Stimulated activated CD8-positive, alpha-beta memory T cell treated with anti-CD3 and anti-CD28 coated beads, Interleukin-4, amount 100 ng/mL, for 24 hours (primary cell): Measurements from ENCODE around the gene OLFML2A.

Experiments used
- DNase-seq: peaks from one replicate; pipeline ENCODE4 v3.0.0-alpha.2; 2020; ENCODE audit warnings: low read depth

The OLFML2A gene

DNA sequence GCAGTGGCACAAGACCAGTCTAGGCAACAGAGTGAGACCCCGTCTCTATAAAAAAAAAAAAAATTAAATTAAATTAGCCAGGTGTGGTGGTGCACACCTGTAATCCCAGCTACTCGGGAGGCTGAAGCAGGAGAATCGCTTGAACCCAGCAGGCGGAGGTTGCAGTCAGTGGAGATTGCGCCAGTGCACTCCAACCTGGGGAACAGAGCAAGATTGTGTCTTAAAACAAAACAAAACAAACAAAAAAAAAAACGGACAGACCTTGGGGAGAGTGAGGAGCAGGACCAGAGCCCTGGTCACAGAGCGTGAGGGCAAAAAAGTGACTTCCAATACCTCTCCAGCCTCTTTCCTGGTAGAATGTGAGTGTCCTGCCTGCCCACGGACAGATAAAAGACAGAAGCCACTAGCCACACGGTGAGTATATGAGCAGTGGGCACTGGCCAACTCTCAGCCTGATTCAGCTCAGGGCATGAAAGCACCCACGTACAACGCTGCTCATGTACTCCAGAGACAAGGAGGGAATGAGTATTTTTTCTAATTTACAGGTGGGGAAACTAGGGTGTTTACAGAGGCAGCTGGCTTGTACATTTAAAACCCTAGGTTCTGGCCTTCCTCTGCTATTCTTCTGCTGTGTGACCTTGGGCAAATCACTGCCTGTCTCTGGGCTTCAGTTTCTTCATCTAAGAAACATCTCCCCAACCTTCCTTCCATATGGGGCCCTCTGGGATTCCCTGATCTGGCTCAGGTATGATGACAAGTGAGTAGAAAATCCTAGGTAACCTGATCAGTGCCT is 1.8 kb downstream of the OLFML2A start:
- DNase-seq, result no peak

- no peak for DNase-seq
Measured at GRCh38 chr9:124779368-124780059, 2.6 kb downstream of the OLFML2A start.

GRCh38 chr9:124780060-124780756 is 3.3 kb downstream of the OLFML2A start:
- DNase-seq, result no peak

DNA sequence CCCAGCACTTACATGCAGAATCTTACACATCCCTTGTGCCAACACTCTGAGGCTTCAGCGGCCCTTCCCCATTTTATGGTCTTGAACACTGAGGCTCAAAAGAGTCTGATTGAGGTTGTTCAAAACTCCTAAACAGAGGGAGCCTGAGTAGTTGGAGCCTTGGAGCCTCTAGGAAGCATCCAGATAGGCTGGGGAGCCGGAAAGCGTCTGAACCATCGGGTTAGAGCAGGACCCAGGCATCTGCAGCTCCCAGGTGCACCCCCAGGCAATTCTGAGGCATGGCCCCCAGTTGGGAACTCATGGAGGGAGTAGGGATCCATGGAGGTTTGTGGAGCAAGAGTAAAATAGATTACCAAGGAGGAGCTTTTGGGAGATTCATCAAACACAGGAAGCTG is 3.8 kb downstream of the OLFML2A start:
- no peak for DNase-seq

DNA sequence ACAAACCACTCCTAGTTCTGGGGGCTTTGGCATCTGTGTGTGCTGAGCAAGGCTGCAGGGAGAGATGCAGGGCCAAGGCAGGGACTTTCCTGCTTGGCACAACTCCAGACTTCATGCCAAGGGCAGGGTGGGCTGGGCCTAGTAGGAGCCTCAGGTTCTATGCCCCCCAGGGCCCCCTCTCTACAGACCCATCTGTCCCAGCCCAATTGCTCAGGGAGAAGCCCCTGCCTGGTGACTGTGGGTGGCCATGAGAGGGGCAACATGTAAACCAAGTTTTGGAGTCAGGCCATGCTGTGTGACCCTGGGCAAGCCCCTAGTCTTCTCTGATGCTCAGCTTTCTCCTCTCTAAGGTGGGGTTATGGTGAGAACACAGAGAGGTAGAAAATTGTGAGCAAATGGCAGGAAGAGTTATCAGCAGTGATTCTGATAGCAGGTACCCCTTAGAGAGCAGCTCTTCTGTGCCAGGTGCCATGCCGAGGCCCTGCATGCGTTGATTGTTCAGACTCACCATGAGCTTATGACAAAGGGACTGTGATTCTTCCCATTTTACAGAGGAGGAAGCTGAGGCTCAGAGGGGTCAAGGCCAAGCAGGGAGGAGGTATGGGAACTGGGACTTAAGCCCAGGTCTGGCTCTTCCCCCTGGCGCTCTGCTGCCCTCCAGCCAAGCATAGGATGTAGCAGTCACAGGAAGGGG is 5.2 kb downstream of the OLFML2A start:
- DNase-seq, result no peak

GRCh38 chr9:124782661-124783574 is 6.0 kb downstream of the OLFML2A start:
- no peak for DNase-seq

DNA sequence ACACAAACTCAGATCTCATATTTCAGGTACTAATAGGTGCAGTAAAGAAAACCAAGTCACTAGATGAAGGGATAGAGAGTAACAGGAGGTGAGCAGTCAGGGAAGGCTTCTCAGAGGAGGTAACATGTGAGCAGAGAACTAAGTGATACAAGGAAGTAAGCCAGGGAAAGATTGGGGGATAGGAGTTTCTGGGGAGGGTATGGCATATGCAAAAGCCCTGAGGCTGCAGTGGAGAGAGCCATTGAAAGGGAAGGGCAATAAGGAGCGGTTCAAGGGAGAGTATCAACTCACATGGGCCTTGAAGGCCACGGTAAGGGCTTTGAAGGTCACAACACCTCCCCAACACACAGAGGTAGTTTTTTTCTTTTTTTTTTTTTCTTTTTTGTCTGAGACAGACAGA is 6.9 kb downstream of the OLFML2A start:
- DNase-seq, result no peak

DNA sequence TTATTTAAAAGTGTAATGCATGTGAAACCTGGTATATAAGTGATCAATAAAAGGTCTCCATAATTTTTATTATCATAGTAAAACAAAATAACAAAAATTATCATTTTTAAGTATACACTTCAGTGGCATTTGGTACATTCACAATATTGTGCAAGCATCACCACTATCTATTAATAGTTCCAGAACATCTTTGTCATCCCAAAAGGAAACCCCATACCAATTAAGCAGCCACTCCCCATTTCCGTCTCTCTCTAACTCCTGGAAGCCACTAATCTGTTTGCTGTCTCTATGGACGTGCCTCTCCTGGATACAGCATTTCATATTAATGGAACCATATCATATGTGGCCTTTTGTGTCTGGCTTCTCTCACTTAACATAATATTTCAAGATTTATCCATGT is 7.6 kb downstream of the OLFML2A start:
- DNase-seq, result no peak

- no peak for DNase-seq
Measured at GRCh38 chr9:124786881-124787573, 10.1 kb downstream of the OLFML2A start.

DNA sequence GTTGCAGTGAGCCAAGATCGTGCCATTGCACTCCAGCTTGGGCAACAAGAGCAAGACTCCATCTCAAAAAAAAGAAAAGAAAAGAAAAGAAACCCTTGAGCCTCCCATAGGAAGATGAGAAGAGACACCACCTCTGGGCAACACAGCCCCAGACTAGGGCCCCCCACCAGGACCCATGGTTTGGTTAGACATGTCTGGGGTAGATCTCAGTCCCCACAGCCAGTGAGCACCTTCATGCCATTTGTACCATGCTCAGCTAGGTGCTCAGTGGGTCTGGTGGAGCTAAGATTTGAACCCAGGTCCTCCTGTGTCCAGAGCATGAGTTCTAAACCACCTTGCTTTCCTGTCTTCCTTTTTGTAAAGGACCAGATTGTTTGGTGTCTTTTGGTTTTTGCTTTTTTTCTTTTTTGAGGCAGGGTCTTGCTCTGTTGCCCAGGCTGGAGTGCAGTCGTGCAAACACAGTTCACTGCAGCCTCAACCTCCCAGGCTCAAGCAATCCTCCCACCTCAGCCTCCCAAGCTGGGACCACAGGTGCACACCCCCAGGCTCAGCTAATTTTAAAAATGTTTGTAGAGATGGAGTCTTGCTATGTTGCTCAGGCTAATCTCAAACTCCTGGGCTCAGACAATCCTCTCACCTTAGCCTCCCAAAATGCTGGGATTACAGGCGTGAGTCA is 11.7 kb downstream of the OLFML2A start:
- no peak for DNase-seq

DNA sequence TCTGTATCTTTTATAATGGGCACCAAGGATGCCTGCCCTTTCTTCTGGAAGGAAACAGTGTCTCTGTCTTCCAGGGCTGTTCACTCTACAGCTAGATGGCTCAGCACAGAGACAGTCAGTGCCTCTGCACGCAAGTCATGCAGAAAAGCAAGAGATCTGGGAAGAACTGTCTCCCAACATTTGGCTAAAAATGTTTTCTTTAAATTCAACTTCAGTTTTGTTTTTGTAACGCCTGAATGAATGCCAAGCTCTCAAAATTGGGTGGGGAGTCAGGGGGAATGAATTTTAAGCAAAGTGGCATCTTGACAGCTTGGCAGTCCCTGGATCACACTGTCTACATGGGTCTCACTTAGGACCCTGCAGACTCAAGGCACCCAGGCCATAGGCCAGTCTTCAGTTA is 12.6 kb downstream of the OLFML2A start:
- no peak for DNase-seq

DNA sequence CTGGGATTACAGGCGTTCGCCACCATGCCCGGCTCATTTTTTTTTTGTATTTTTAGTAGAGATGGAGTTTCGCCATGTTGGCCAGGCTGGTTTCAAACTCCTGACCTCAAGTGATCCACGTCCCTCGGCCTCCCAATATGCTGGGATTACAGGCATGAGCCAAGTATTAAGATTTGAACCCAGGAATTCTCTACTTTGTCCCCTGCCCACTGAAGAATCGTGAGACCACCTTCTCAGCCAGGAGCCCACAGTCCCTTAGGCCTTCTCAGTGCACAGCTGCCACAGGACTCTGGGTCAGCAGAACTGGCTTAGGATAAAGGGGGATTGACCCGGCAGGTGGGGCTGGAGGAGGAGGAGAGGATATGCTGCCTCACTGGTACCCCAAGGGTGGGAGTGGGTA is 13.4 kb downstream of the OLFML2A start:
- no peak for DNase-seq

- DNase-seq, result no peak
Measured at GRCh38 chr9:124790801-124791505, 14.0 kb downstream of the OLFML2A start.

- DNase-seq, result no peak
Measured at GRCh38 chr9:124792257-124793014, 15.5 kb downstream of the OLFML2A start.

DNA sequence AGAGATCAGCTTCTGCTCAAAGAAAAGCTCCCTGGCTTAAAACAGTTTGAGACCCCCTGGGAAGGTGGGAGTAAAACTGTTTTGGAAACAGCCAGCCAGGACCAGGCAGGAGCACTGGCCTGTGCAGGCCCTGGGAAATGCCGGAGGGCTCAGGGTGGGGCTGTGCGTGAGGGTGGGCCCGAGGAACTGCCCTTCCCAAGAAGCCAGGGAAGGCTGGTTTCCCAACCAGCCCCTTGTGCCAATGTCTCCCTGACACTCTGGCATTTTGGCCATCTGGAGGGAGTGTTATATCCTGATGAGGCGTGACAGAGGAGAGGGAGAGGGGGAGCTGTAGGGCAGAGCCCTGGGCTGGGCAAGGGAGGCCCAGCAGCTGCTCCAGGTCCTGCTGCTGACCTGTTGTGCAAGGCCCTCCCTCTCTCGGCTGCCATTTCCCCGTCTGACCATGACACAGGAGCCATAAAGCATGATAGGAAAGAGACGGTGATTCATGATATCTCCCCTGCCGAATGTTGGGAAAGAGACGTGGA is 16.1 kb downstream of the OLFML2A start:
- no peak for DNase-seq

DNA sequence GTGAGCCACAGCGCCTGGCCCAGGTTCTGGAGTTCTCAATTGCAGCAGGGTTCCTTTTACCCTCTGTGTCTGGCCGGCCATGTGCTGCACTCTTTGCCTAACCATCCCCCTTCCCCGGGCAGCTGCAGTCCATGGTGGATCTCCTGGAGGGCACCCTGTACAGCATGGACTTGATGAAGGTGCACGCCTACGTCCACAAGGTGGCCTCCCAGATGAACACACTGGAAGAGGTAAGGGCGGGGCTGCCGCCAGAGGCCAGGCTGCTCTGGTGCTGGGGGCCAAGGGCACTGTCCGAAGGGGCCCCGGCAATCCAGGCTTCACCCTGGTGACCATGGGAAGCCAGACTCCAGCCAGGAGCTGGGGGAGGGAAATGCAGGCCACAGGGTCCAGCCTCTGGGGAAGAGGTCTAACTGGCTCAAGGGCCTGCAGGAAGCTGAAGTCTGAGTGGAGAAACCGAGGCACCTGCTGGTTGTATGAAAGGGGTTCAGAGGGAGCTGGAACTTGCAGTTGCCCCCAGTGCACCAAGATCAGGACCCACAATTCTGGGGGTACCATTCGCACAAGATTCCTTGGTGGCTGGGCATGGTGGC is 18.1 kb downstream of the OLFML2A start:
- DNase-seq, result no peak

DNA sequence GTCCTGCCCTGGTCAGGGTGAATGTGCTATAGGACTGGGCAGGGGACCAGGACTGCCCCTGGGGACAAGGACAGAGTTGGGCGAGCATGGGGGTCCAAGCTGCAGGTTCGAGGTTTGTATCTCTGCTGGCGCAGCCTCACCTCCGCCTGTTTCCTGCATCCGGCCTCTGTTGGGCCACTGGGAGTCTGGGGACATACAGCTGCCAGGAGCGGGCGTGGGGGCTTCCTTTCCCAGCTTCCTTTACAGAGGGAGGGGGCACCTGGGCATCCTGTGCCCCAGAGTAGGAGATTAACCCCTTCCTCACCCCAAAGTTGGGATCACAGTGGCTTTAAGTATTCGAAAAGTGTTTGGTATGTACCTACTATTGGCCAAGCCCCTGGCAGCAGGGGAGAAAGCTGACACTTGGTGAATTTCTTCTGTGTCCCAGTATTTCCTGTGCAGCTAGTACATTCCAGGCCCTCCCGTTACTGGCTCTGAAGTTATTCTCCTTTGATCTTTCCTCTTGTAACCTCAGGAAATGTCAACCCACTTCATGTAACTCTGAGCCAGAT is 19.0 kb downstream of the OLFML2A start:
- DNase-seq, result no peak
